Bronchial epithelial cell (primary cell): ENCODE results near the gene OR13C8. TPM values are rescaled to one million over a fixed set of nuclear protein-coding genes. Genes with fewer than 3 reads are reported as not detected.

Experiments
- DNase-seq: peaks from one replicate; pipeline ENCODE4 v3.0.0-alpha.2; 2010; ENCODE audit warnings: low read depth
- FAIRE-seq: peaks from 2 replicates; lab custom pipeline; 2011; peaks lifted over from hg19 to GRCh38; lab: Jason Lieb, UNC
- H3K27me3 ChIP-seq: 2 replicates; pipeline ENCODE4 v1.5.1; 2011; ENCODE audit warnings: low read length; ENCODE audit not compliant: control insufficient read depth, insufficient read depth
- H3K36me3 ChIP-seq: 2 replicates; pipeline ENCODE4 v1.5.1; 2011; ENCODE audit warnings: low read length; ENCODE audit not compliant: control insufficient read depth, insufficient read depth
- H3K4me3 ChIP-seq: 2 replicates; pipeline ENCODE4 v1.5.1; 2011; ENCODE audit warnings: mild to moderate bottlenecking, low read depth, low read length, control low read depth
- CTCF ChIP-seq: IDR thresholded peaks from 2 replicates; pipeline ENCODE4 v1.5.1; 2011; ENCODE audit warnings: mild to moderate bottlenecking, moderate library complexity, low read length, control low read depth, inconsistent platforms; ENCODE audit not compliant: insufficient read depth, severe bottlenecking
- total RNA-seq: library from RNA; depleted of rRNA; stranded (reverse); fragments of >200 nt; gene quantifications from 2 replicates; pipeline ENCODE4 v1.2.1, GENCODE V29; 2014

The OR13C8 gene
- total RNA-seq, 1 donor from 2014 or later: not detected

GRCh38 chr9:104618104-104618503 lies 49.1 kb downstream of the OR13C8 start, which contains the start of gene OR13C9:
OR13C9 (minus strand) TSS chr9:104618204; CDS start chr9:104618204, 0 bp downstream.
- no peaks in the 10 kb centered on the region for H3K36me3 ChIP-seq
- no peak within 1 kb of the TSS for H3K4me3 ChIP-seq
- DNase-seq: no peak
- no peak for FAIRE-seq
- no peak for TF ChIP-seq CTCF
- no peaks in the 10 kb centered on the region for H3K27me3 ChIP-seq

Other genes with a start within 250 kb of the OR13C8 start
- gene OR13F1, start 64.9 kb upstream of the OR13C8 start, total RNA-seq: not detected in 2 replicates
- gene OR13C4, start 42.0 kb upstream of the OR13C8 start, total RNA-seq: not detected in 2 replicates
- not detected in 2 replicates for gene OR13C3, start 32.3 kb upstream of the OR13C8 start, total RNA-seq
- gene OR13C5, start 30.2 kb downstream of the OR13C8 start, total RNA-seq: not detected in 2 replicates
- not detected in 2 replicates for gene OR13C2, start 36.5 kb downstream of the OR13C8 start, total RNA-seq
- gene OR13C9, start 49.0 kb downstream of the OR13C8 start, total RNA-seq: not detected in 2 replicates
- not detected in 2 replicates for gene OR13D1, start 125.3 kb downstream of the OR13C8 start, total RNA-seq
- gene NIPSNAP3A, start 178.5 kb downstream of the OR13C8 start, total RNA-seq: 26.9 and 30.6 TPM in 2 replicates
- 0.26 and 0.51 TPM in 2 replicates for gene NIPSNAP3B, start 195.0 kb downstream of the OR13C8 start, total RNA-seq